ENCODE measurements around the gene EFNA5.

DNA sequence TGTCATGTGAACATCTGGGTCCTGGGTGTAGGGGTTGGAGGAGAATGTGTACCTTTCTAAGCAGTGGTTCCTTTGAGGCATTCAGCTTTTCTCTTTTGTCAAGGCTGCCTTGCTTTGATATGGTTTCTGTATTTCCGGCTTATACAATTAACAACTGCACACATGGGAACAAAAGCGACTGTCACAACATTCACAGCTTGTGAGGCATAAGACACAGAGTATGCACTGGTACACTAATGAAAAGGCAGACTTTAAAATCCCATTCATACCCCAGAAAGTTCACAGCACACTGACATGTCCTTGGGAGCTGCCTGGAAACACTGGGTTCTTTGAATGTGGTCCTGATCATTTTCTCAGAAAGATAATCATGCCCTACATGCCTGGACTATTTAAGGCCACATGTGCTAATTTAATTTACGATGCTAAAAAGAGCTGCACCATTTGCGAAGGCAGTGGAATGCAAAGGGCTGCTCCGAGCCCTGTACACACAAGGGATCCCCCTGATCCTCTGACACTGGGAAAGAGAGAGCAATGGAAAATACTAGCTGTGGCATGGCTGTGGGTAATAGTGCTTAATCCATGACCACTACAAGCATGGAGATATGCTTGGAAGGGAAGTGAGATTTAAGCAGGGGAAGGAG is 131.8 kb downstream of the EFNA5 start:
- TF ChIP-seq EZH2 (IDR thresholded peaks at IDR 0.05) (no peak), POLR2AphosphoS5 (IDR thresholded peaks at IDR 0.05; ENCODE audit: borderline replicate concordance, low read depth, low read length) (no peak), FOXP2 (optimal IDR thresholded peaks at IDR 0.05; ENCODE audit: control extremely low read depth, extremely low read length, insufficient read depth) (no peak)

All from SK-N-MC (cell line).